Posterior vena cava (tissue), 2 donors: ENCODE results near the gene BICRA. TPM values are rescaled to one million over a fixed set of nuclear protein-coding genes. Genes with fewer than 3 reads are reported as not detected.
"Not testable (repeated sequence)": the region's sequence is repeated elsewhere in the genome, so short reads cannot be mapped to it uniquely, and the experiment has no call there.

ENCODE experiments used
- DNase-seq: peaks from one replicate; pipeline ENCODE4 v3.0.0-alpha.2; 2020; ENCODE audit warnings: low spot score
- intact Hi-C, 2 donors: fragments of 100-400 bp; cut with DNase I; formaldehyde crosslinking; loops; one replicate each; pipeline versions ENCODE4 v1.14.1 to v1.14.2; 2022 to 2023
- total RNA-seq, 2 donors: library from RNA; stranded (reverse); fragmentation: NEBNext Ultra II Directional; extraction: Animal tissue kit (Norgen Biotek cat#: 25700); gene quantifications; one replicate each; pipeline ENCODE4 v1.2.1, GENCODE V29; 2021
- donor health status: DM: yes; HTN: yes; CAD: no.
- donor health status: DM: yes; HTN: yes; CAD: no.

The BICRA gene
- total RNA-seq, 2 donors from 2014 or later, result 12.0 to 15.4 TPM

GRCh38 chr19:47700934-47701716 lies 92.2 kb downstream of the BICRA start:
- intact Hi-C loops, result loop anchor here in 1 of 2 donors (10.0 kb wide), 1 partner anchor 416 kb away; no protein-coding TSS in a partner anchor

GRCh38 chr19:47701717-47702552 lies 93.0 kb downstream of the BICRA start:
- no peak for DNase-seq
- intact Hi-C loops, result loop anchor here in 1 of 2 donors (10.0 kb wide), 1 partner anchor 417 kb away; no protein-coding TSS in a partner anchor

More at GRCh38 chr19:47700934-47701716, 92.2 kb downstream of the BICRA start:
- no peak for DNase-seq

DNA sequence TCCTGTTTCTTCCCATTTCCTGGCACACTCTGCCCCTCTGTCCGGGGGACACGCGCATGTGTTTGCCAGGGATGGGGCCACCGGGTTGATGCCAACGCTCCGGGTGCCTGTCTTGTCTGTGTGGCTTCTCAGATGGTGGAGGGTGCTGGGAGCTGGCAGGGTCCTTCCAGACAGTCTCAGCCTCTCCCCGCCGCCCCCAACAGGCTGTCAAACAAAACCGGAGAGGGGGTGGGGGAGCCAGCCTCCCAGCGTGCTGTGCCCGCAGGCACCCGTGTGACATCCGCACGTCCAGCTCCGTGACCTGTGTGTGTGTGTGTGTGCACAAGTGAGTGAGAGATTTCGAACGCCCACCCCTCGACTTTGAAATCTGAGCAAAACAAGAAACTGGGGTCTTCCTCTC lies 93.7 kb downstream of the BICRA start:
- no peak for DNase-seq
- intact Hi-C loops, result loop anchor here in 1 of 2 donors (10.0 kb wide), 1 partner anchor 418 kb away; no protein-coding TSS in a partner anchor

DNA sequence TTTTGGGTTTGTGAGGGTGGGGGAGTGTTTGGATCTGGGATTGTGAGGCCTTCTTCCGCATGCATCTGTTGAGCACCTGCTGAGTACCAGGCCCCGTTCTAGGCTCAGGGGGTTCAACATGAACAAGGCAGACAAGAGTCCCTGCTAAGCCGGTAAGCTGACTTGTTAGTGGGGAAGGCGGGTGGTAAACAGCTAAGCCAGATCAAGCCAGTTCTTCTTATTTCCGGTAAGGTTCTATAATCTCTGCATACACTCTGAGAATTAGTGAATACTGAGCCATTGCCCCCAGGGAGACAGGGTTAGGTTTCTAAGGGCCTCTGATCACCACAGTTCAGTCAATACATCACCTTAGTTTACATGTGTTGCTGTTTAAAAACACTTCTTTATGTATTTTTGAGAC lies 94.4 kb downstream of the BICRA start:
- no peak for DNase-seq
- intact Hi-C loops, result loop anchor here in 1 of 2 donors (10.0 kb wide), 1 partner anchor 418 kb away; no protein-coding TSS in a partner anchor

- intact Hi-C loops, result loop anchor here in 1 of 2 donors (10.0 kb wide), 1 partner anchor 419 kb away; no protein-coding TSS in a partner anchor
- no peak for DNase-seq
These were observed 95.1 kb downstream of the BICRA start for GRCh38 chr19:47704024-47704423.

GRCh38 chr19:47704656-47705055 lies 95.7 kb downstream of the BICRA start:
- DNase-seq, result no peak
- intact Hi-C loops, result loop anchor here in 1 of 2 donors (10.0 kb wide), 1 partner anchor 420 kb away; no protein-coding TSS in a partner anchor

GRCh38 chr19:47707135-47707925 lies 98.4 kb downstream of the BICRA start:
- intact Hi-C loops, result loop anchor here in 1 of 2 donors (10.0 kb wide), 1 partner anchor 423 kb away; no protein-coding TSS in a partner anchor
- peak; percentile 90 for DNase-seq

DNA sequence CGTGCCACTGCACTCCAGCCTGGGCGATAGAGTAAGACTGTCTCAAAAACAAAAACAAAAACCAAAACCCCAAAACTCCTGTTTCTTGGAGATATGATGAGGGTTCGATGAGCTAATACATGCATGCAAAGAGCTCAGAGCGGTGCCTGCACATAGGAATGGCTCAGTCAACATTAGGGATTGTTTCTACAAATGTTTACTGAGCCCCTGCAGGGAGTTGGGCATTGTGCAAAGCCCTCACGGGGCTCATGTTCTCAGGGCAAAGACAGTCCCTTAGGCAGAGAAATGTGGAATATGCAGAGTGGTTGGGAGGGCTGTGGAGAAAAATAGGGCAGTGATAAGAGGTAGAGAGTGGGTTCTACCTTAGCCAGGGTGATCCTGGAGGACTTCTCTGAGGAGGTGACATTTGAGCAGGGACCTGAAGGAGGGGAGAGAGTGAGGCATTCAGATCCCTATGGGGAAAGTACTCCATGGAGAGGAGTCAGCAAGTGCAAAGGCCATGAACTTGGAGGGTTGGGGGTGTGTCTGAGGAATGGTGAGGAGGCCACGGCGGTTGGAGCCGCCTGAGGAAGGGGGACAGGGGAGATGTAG lies 102.8 kb downstream of the BICRA start:
- intact Hi-C loops, result loop anchor here in 1 of 2 donors (2.0 kb wide), 1 partner anchor 31 kb away; no protein-coding TSS in a partner anchor
- no peak for DNase-seq

DNA sequence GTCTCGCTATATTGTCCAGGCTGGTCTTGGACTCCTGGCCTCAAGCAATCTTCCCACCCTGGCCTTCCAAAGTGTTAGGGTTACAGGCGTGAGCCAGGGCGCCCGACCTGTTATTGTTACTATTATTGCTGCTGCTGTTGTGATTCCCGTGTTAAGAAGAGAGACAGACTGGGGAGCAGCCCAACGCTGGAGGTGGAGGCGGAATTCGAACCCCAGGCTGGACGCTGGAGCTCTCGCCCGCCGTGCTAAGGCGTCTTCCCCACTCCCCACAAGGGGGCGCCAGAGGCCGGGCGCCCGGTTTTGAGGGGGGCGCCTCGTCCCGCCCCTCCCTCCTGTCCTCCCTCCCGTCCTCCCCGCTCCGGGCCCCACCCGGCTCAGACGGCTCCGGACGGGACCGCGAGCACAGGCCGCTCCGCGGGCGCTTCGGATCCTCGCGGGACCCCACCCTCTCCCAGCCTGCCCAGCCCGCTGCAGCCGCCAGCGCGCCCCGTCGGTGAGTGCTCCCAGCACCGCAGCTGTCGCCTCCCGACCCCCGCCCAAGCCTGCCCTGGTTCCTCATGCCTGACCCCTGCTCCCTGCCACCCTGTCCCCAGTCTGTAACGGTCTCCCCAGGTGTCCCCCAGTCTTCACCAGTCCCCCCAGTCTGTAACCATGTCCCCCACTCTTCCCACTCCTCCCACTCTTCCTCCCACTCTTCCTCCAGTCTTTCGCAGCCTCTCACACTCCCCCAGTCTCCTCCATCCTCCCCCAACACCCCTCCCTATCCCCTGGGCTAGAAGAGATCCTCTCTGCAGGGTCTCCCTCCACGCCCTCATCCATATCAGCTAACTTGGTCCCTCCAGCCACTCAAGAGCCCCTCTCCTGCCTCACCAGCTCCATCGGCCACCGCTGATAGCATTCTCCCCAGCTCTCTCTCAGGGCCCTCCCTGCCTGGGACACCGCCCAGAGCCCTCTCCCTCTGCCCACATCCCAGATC lies 104.4 kb downstream of the BICRA start, which contains the start of gene EHD2:
Gene EHD2 (plus strand): TSS at position 377 of the 976 bp plus-strand sequence. CDS start 3,191 bp downstream, outside the sequence.
- DNase-seq, result peak; percentile 93
- intact Hi-C loops, result loop anchor here in 1 of 2 donors (2.0 kb wide), 1 partner anchor 29 kb away; no protein-coding TSS in a partner anchor

- DNase-seq, result no peak
- intact Hi-C loops, result no loop called here
These were observed 105.4 kb downstream of the BICRA start for GRCh38 chr19:47714339-47714738.

DNA sequence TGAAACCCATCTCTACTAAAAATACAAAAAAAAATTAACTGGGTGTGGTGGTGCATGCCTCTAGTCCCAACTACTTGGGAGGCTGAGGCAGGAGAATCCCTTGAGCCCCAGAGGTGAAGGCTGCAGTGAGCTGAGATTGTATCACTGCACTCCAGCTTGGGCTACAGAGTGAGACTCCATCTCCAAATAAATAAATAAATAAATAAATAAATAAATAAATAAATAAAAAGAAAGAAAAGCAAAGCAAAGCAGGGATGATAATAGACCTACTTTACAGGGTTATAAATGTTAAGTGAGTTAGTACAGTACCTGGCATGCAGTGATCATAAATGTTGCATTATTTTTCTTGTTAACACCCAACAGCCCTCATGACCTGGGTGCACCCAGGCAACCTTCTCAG lies 105.9 kb downstream of the BICRA start:
- not testable (repeated sequence) for DNase-seq
- intact Hi-C loops, result loop anchor here in 1 of 2 donors (5.0 kb wide), 1 partner anchor 72 kb away; no protein-coding TSS in a partner anchor

GRCh38 chr19:47716270-47716937 lies 107.5 kb downstream of the BICRA start:
- intact Hi-C loops, result loop anchor here in 1 of 2 donors (5.0 kb wide), 1 partner anchor 71 kb away; no protein-coding TSS in a partner anchor
- DNase-seq, result no peak

GRCh38 chr19:47718415-47719046 lies 109.6 kb downstream of the BICRA start:
- DNase-seq, result not testable (repeated sequence)
- intact Hi-C loops, result loop anchor here in 1 of 2 donors (5.0 kb wide), 1 partner anchor 69 kb away; no protein-coding TSS in a partner anchor

GRCh38 chr19:47719047-47719859 lies 110.3 kb downstream of the BICRA start:
- DNase-seq, result peak; percentile 96
- intact Hi-C loops, result loop anchor here in 1 of 2 donors (5.0 kb wide), 1 partner anchor 68 kb away; no protein-coding TSS in a partner anchor
